ENCODE results near the gene C2orf76.
"Not testable (repeated sequence)": the region's sequence is repeated elsewhere in the genome, so short reads cannot be mapped to it uniquely, and the experiment has no call there.

C2orf76 gene

GRCh38 chr2:119405151-119405550 is 38.5 kb upstream of the C2orf76 start:
- no peak for DNase-seq (ENCODE audit: low read depth)
- H3K4me3 ChIP-seq (ENCODE audit: control insufficient read depth, low read depth, low read length), result no peak overlapping the region
- no peak for TF ChIP-seq CTCF (conservative IDR thresholded peaks at IDR 0.05; ENCODE audit: control insufficient read depth, insufficient read depth, low read depth, low read length)

- not testable (repeated sequence) for DNase-seq (ENCODE audit: low read depth)
These were observed 37.0 kb upstream of the C2orf76 start for GRCh38 chr2:119403618-119404017.

GRCh38 chr2:119402645-119403560 is 36.3 kb upstream of the C2orf76 start:
- H3K4me3 ChIP-seq (ENCODE audit: control insufficient read depth, low read depth, low read length), result no peak overlapping the region
- no peak for TF ChIP-seq CTCF (conservative IDR thresholded peaks at IDR 0.05; ENCODE audit: control insufficient read depth, insufficient read depth, low read depth, low read length)
- no peak for DNase-seq (ENCODE audit: low read depth)

More at GRCh38 chr2:119403618-119404017, 37.0 kb upstream of the C2orf76 start:
- H3K4me3 ChIP-seq (ENCODE audit: control insufficient read depth, low read depth, low read length), result not testable (repeated sequence)

GRCh38 chr2:119402106-119402505 is 35.5 kb upstream of the C2orf76 start:
- DNase-seq (ENCODE audit: low read depth), result no peak
- H3K4me3 ChIP-seq (ENCODE audit: control insufficient read depth, low read depth, low read length), result no peak overlapping the region
- no peak for TF ChIP-seq CTCF (conservative IDR thresholded peaks at IDR 0.05; ENCODE audit: control insufficient read depth, insufficient read depth, low read depth, low read length)

GRCh38 chr2:119397196-119397595 is 30.6 kb upstream of the C2orf76 start:
- DNase-seq (ENCODE audit: low read depth), result no peak
- no peak for TF ChIP-seq CTCF (conservative IDR thresholded peaks at IDR 0.05; ENCODE audit: control insufficient read depth, insufficient read depth, low read depth, low read length)
- H3K4me3 ChIP-seq (ENCODE audit: control insufficient read depth, low read depth, low read length), result no peak overlapping the region

GRCh38 chr2:119393971-119394748 is 27.5 kb upstream of the C2orf76 start:
- no peak overlapping the region for H3K4me3 ChIP-seq (ENCODE audit: control insufficient read depth, low read depth, low read length)
- TF ChIP-seq CTCF (conservative IDR thresholded peaks at IDR 0.05; ENCODE audit: control insufficient read depth, insufficient read depth, low read depth, low read length), result no peak
- no peak for DNase-seq (ENCODE audit: low read depth)

All from fibroblast of mammary gland (primary cell).